ENCODE measurements around the gene IKBKE.
"Not testable (repeated sequence)": the region's sequence is repeated elsewhere in the genome, so short reads cannot be mapped to it uniquely, and the experiment has no call there.

IKBKE gene

GRCh38 chr1:206478746-206479145 lies 8.5 kb downstream of the IKBKE start:
- H3K4me3 ChIP-seq (ENCODE audit: low read depth, low read length): no peak overlapping the region
- no peak for DNase-seq (ENCODE audit: low read depth)
- TF ChIP-seq CTCF (IDR thresholded peaks at IDR 0.05; ENCODE audit: insufficient read depth, low read depth, low read length, missing control alignments): no peak

GRCh38 chr1:206479183-206480125 lies 9.2 kb downstream of the IKBKE start:
- peak; percentile 75 for TF ChIP-seq CTCF (IDR thresholded peaks at IDR 0.05; ENCODE audit: insufficient read depth, low read depth, low read length, missing control alignments)
- DNase-seq (ENCODE audit: low read depth): peak; percentile 83
- H3K4me3 ChIP-seq (ENCODE audit: low read depth, low read length): no peak overlapping the region

GRCh38 chr1:206480211-206480610 lies 9.9 kb downstream of the IKBKE start:
- no peak for DNase-seq (ENCODE audit: low read depth)
- H3K4me3 ChIP-seq (ENCODE audit: low read depth, low read length): no peak overlapping the region
- no peak for TF ChIP-seq CTCF (IDR thresholded peaks at IDR 0.05; ENCODE audit: insufficient read depth, low read depth, low read length, missing control alignments)

- DNase-seq (ENCODE audit: low read depth): no peak
- no peak for TF ChIP-seq CTCF (IDR thresholded peaks at IDR 0.05; ENCODE audit: insufficient read depth, low read depth, low read length, missing control alignments)
- H3K4me3 ChIP-seq (ENCODE audit: low read depth, low read length): no peak overlapping the region
These were observed 12.3 kb downstream of the IKBKE start for GRCh38 chr1:206482611-206483010.

- not testable (repeated sequence) for H3K4me3 ChIP-seq (ENCODE audit: low read depth, low read length); DNase-seq (ENCODE audit: low read depth)
These were observed 13.6 kb downstream of the IKBKE start for GRCh38 chr1:206483864-206484263.

- TF ChIP-seq CTCF (IDR thresholded peaks at IDR 0.05; ENCODE audit: insufficient read depth, low read depth, low read length, missing control alignments): no peak
- DNase-seq (ENCODE audit: low read depth): no peak
- H3K4me3 ChIP-seq (ENCODE audit: low read depth, low read length): no peak overlapping the region
These were observed 14.6 kb downstream of the IKBKE start for GRCh38 chr1:206484901-206485300.

GRCh38 chr1:206486995-206487788 lies 16.9 kb downstream of the IKBKE start:
- DNase-seq (ENCODE audit: low read depth): no peak
- no peak for TF ChIP-seq CTCF (IDR thresholded peaks at IDR 0.05; ENCODE audit: insufficient read depth, low read depth, low read length, missing control alignments)
- no peak overlapping the region for H3K4me3 ChIP-seq (ENCODE audit: low read depth, low read length)

All from GM12865 (cell line).